Fibroblast of skin of left biceps (primary cell): Measurements from ENCODE around the gene SLC2A1.

Source experiments
- DNase-seq, 2 experiments: peaks; one replicate each; pipeline ENCODE4 v3.0.0-alpha.2; 2013; ENCODE audit warnings: low read depth in 2 of 2

The SLC2A1 gene

GRCh38 chr1:42979896-42980800 is 21.5 kb upstream of the SLC2A1 start:
- no peak for DNase-seq

GRCh38 chr1:42979036-42979430 is 20.4 kb upstream of the SLC2A1 start:
- DNase-seq, result no peak

GRCh38 chr1:42978317-42979035 is 19.8 kb upstream of the SLC2A1 start:
- DNase-seq, result no peak

- DNase-seq, result no peak
Observed at GRCh38 chr1:42977653-42978052, 19.0 kb upstream of the SLC2A1 start.

- DNase-seq, result no peak
Observed at GRCh38 chr1:42975561-42976225, 17.0 kb upstream of the SLC2A1 start.

- DNase-seq, result no peak
Observed at GRCh38 chr1:42974767-42975437, 16.2 kb upstream of the SLC2A1 start.

- DNase-seq, result no peak
Observed at GRCh38 chr1:42973799-42974198, 15.1 kb upstream of the SLC2A1 start.

- DNase-seq, result no peak
Observed at GRCh38 chr1:42973286-42973685, 14.6 kb upstream of the SLC2A1 start.

GRCh38 chr1:42971841-42972291 is 13.2 kb upstream of the SLC2A1 start:
- DNase-seq, result no peak

- no peak for DNase-seq
Observed at GRCh38 chr1:42970143-42970542, 11.5 kb upstream of the SLC2A1 start.

- DNase-seq, result no peak
Observed at GRCh38 chr1:42968654-42969053, 10.0 kb upstream of the SLC2A1 start.

GRCh38 chr1:42966688-42967612 is 8.3 kb upstream of the SLC2A1 start:
- peak; percentile 69 to 74 for DNase-seq

- no peak for DNase-seq
Observed at GRCh38 chr1:42965378-42965777, 6.7 kb upstream of the SLC2A1 start.

- DNase-seq, result no peak
Observed at GRCh38 chr1:42964044-42964812, 5.6 kb upstream of the SLC2A1 start.

- DNase-seq, result no peak
Observed at GRCh38 chr1:42963378-42964043, 4.8 kb upstream of the SLC2A1 start.

GRCh38 chr1:42962641-42963377 is 4.1 kb upstream of the SLC2A1 start:
- DNase-seq, result no peak

GRCh38 chr1:42961312-42962091 is 2.8 kb upstream of the SLC2A1 start:
- no peak for DNase-seq
